ENCODE data around the gene FAAH2.

GRCh38 chrX:57417827-57418226, 131.3 kb downstream of the FAAH2 start:
- TF ChIP-seq, protein P1, sequence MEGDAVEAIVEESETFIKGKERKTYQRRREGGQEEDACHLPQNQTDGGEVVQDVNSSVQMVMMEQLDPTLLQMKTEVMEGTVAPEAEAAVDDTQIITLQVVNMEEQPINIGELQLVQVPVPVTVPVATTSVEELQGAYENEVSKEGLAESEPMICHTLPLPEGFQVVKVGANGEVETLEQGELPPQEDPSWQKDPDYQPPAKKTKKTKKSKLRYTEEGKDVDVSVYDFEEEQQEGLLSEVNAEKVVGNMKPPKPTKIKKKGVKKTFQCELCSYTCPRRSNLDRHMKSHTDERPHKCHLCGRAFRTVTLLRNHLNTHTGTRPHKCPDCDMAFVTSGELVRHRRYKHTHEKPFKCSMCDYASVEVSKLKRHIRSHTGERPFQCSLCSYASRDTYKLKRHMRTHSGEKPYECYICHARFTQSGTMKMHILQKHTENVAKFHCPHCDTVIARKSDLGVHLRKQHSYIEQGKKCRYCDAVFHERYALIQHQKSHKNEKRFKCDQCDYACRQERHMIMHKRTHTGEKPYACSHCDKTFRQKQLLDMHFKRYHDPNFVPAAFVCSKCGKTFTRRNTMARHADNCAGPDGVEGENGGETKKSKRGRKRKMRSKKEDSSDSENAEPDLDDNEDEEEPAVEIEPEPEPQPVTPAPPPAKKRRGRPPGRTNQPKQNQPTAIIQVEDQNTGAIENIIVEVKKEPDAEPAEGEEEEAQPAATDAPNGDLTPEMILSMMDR (IDR thresholded peaks at IDR 0.05 in 4 of 5, conservative IDR thresholded peaks at IDR 0.05 in 1 of 5) = no peak
- TF ChIP-seq POLR2A (IDR thresholded peaks at IDR 0.05) = no peak
